ENCODE data around the gene CCDC40.
"Not testable (repeated sequence)": the region's sequence is repeated elsewhere in the genome, so short reads cannot be mapped to it uniquely, and the experiment has no call there.

CCDC40 gene

GRCh38 chr17:80086081-80086480 is 49.6 kb downstream of the CCDC40 start:
- no peak for DNase-seq

GRCh38 chr17:80086616-80087015 is 50.2 kb downstream of the CCDC40 start:
- DNase-seq, result no peak

- no peak for DNase-seq
Measured at GRCh38 chr17:80087346-80088265, 51.2 kb downstream of the CCDC40 start.

- DNase-seq, result no peak
Measured at GRCh38 chr17:80089762-80090161, 53.3 kb downstream of the CCDC40 start.

GRCh38 chr17:80090164-80090563 is 53.7 kb downstream of the CCDC40 start:
- DNase-seq, result not testable (repeated sequence)

- no peak for DNase-seq
Measured at GRCh38 chr17:80091376-80091775, 54.9 kb downstream of the CCDC40 start.

- peak; percentile 42 for DNase-seq
Measured at GRCh38 chr17:80092959-80093358, 56.5 kb downstream of the CCDC40 start.

GRCh38 chr17:80095038-80095843 is 58.8 kb downstream of the CCDC40 start:
- DNase-seq, result no peak

GRCh38 chr17:80095844-80096475 is 59.5 kb downstream of the CCDC40 start:
- DNase-seq, result no peak

GRCh38 chr17:80096561-80097021 is 60.1 kb downstream of the CCDC40 start:
- no peak for DNase-seq

GRCh38 chr17:80097127-80097621 is 60.7 kb downstream of the CCDC40 start:
- no peak for DNase-seq

- DNase-seq, result no peak
Measured at GRCh38 chr17:80097844-80098691, 61.6 kb downstream of the CCDC40 start.

- DNase-seq, result no peak
Measured at GRCh38 chr17:80099291-80100034, 63.0 kb downstream of the CCDC40 start.

- no peak for DNase-seq
Measured at GRCh38 chr17:80100035-80100323, 63.5 kb downstream of the CCDC40 start.

- DNase-seq, result peak; percentile 84
Measured at GRCh38 chr17:80101011-80101945, 64.8 kb downstream of the CCDC40 start, which contains the start of gene GAA. TSS of gene GAA (plus strand) at chr17:80101581. CDS start at chr17:80104587, 3,006 bp downstream.

- DNase-seq, result no peak
Measured at GRCh38 chr17:80101946-80102663, 65.7 kb downstream of the CCDC40 start.

GRCh38 chr17:80102664-80103448 is 66.4 kb downstream of the CCDC40 start:
- DNase-seq, result no peak

- DNase-seq, result no peak
Measured at GRCh38 chr17:80103449-80104085, 67.1 kb downstream of the CCDC40 start.
